NCI-H2107 treated with DMSO at 0.1 percent for 48 hours (cell line): Measurements from ENCODE around the gene EVC2.

ENCODE experiments used
- DNase-seq: peaks from one replicate; lab custom pipeline; 2025; ENCODE audit not compliant: unreplicated experiment; lab: John Stamatoyannopoulos, UW

EVC2 gene

DNA sequence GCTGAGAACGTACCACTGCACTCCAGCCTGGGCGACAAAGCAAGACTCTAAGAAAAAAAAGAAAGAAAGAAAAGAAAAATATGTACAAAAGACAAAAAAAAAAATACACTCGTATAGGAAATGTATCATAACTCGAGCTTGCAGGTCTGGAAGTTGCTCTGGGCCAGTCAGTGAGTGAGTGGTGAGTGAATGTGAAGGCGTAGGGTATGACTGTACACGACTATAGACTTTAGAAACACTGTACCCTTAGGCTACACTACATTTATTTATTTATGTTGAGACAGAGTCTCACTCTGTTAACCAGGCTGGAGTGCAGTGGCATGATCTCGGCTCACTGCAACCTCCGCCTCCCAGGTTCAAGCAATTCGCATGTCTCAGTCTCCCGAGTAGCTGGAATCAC, 29.4 kb downstream of the EVC2 start:
- no peak for DNase-seq

DNA sequence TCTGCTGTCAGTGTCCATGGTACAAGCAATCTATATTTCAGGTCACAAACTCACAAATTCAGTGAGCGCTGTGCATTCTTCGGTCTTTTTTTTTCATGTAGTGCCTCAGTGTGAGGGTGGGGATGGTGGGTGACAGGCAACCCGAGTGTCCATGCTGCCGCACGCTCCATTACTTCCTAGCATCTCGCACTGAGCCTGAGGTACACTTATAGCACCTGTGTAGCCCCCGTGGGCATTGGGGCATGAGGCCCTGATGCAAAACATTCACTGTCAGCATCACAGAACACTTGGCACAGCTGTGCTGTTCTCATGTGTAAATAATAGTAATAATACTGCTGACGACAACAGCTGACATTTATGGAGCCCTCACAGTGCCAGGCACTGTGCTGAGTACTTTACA, 31.6 kb downstream of the EVC2 start:
- no peak for DNase-seq

DNA sequence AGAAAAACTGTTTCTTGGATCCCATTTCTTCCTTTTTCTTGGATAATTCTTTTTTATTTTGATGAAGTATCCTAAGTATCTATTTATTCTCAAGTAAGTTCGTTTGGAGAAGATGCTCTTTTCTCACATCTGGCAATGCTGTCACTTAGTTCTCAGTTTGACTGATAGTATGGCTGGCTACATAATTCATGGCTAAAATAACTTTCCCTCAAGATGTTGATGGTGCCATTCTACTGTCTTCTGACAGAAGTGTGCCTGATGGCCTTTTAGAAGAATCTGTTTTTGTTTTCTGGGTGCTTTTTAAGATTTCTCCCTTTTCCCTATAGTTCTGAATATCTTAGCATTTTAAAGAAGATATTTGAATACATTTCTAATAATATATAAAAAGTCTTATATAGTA, 41.6 kb downstream of the EVC2 start:
- no peak for DNase-seq

DNA sequence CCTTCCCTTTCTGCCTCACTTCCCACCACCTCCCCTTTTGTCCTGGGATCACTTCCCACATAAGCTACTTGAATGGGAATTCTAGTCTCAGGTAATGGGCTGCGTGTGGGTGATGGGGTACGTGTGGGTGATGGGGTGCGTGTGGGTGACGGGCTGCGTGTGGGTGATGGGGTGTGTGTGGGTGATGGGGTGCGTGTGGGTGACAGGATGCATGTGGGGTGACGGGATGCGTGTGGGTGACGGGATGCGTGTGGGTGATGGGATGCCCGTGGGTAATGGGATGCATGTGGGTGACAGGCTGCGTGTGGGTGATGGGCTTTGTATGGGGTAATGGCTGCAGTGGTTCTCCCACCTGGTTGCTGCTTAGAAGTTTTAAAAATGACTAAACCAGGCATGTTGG, 43.6 kb downstream of the EVC2 start:
- DNase-seq: no peak

DNA sequence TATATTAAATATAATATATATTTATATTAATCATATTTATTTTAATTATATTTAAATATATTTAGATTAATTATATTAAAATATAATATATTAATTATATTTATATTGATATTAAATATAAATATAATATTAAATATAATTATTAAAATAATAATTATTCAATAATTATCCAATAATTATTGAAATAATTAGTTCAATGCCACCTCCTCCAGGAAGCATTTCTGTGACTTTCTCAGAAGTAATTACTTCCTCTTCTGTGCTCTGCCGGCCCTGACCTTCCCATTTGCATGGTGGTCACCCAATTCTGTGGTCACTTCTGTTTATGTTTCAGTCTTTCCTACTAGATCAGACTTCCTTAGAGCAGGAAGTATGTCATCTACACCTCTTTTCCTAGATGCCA, 45.8 kb downstream of the EVC2 start:
- no peak for DNase-seq

DNA sequence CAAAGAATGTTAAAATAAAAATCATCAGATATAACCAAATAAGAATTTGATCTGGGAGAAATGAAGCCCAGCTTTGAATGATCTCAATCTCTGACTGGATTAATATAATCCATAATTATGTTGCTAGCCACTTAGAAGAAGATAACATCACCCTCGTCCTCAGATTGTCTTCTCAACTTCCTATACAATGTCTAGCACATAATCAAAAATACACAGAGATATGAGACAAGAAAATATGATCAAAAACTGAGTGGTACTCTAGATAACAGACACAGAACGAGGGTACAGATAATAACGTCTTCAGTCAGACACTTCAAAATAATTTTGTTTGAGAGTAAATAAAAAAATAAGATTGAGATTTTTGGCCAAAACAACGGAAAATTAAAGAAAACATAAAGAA, 47.1 kb downstream of the EVC2 start:
- no peak for DNase-seq

DNA sequence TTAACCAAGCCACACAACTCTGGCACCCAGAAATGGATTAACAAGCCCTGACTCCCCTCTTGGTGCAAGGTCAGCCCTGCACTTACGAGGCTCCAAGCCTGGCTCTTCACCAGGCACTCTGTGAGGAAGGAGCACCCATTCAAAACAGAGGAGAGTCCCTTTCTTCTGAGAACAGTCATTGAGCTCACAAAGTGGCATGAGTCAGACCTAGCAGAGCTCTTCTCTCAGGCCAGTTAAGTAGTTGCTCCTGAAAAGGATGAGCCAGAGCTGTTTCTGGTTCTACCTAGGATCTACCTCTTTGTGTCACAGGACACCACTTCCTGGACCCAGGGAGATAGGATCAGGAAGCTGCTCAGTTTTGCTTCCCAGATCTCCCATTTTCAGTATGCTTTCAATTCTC, 48.2 kb downstream of the EVC2 start:
- DNase-seq: no peak

DNA sequence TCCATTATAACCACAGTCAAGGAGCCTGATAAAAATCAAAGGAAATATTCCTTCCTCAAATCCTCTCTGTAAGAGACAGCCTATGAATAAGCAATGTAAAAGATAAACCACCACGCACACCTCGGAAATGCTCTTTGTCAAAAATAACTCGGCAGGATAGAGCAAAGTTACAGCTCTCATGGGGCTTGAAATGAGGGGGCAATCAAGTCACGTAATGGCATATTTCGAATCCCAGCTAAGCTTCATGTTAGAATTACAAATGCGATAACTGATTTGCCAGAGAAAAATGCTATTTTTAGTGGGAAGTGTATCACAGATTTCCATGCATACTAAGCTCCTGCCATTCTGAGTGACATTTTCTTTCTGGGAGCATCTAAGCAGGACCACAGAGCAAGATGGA, 49.4 kb downstream of the EVC2 start:
- DNase-seq: no peak

DNA sequence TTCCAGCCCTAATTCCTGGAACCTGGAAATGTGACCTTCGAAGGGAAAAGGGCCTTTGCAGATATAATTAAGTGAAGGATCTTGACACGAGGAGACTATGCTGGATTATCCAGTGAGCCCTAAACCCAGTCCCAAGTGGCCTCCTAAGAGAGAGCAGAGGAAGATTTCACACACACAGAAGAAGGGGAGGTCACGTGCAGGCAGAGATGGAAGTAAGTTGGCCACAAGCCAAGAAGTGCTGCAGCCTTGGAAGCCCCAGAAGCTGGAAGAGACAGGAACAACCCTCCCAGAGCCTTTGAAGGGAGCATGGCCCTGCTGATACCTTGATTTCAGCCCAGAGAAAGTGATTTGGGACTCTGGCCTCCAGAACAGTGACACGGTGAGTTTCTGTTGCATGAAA, 51.9 kb downstream of the EVC2 start:
- DNase-seq: no peak

DNA sequence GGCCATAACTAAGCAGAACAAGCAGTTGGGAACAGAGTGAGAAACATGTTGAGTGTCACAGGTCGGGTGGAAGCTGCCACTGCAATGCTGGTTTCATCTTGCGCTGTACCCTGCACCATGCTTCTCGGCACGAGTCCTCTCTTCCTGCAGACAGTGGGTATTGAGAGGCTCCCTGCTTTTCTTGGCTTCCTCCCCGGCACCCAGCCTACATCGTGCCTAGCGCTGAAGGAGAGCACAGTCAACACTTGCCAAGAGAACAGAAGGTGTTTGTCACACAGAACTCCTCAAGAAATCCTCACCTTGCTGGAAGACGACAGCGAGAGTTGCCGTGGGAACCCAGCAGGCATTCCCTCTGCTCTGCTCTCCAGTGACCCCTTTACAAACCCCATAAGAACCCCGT, 53.6 kb downstream of the EVC2 start:
- no peak for DNase-seq

DNA sequence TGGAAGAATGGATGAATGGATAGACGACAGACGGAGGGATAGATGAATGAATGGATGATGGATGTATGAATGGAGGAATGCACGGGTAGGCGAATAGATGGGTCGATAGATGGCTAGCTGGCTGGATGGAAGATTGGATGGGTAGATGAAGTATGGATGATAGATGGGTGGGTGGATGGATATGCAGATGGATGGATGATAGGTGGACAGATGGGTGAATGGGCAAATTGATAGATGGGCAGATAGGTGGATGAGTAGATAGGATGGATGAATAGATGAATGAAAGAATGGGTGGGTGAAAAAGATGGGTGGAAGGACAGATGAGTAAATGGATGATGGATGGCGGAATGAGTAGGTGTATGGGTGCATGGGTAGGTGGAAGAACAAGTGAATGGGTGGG, 57.3 kb downstream of the EVC2 start:
- no peak for DNase-seq

DNA sequence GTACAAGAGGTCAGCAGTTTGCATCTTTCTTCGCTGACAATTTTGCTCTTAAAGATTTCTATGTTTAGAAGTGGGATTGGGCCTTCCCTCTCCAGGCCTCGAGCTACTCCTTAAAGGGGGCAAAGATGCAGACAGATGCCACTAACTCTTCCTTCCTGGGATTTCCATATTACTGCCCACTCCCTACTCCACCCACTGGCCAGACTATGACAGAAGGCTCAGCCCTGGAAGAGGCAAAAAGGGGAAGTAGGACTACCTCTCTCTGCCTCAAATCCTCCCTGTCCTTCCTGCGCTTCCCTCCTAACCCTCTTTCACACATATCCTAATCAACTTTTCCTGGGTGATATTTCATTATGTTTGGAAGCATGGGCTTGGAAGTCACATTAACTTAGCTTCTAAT, 58.3 kb downstream of the EVC2 start:
- no peak for DNase-seq

DNA sequence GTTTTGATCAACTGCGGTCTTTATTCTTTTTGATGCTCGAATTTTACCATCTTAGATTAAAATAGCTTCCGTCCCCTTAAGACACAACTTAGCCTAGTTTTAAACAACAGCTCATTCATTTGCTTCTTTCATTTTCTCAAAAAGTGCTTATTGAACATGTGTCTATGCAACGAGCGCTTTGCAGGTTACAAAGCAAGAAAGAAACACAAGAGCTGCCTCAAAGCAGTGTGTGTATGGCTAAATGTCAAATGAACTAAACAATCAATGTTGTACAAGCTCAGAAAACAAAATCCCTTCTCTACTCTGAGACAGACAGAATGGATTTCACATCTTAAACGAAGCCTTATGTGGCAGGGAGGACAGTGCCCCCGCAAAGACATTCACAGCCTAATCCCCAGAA, 61.0 kb downstream of the EVC2 start:
- DNase-seq: no peak

DNA sequence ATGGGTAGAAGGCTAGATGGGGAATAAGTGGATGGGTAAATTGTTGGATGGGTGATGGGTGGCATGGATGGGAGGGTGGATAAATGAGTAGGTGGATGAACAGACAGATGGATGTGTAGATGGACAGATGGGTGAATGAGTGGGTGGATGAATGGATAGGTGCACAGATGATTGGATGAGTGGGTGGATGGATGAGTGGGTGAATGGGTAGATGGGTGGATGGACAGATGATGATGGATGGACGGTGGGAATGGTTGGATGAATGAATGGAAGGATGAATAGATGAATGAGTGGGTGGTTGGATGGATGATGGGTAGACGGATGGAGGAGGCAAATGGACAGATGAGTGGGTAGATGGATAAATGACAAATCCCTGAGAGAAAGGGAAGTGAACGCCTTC, 68.3 kb downstream of the EVC2 start:
- DNase-seq: no peak

DNA sequence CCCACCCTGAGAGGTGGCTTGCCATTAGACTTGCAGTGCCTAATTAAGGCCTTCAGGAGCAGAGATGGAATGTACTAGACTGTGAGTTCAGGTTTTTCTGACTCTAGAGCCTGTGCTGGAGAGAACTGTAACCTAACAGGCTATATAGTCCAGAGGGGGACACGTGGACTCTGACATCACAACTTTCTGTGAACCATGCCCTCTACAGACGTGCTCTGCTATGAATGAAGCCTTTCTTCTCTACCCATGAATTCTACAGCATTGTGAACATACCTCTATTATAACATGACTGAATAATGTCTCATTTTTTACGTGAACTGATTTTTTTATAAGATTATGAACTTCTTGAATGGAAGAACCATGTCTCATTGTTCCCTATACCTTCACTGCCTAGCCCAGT, 68.8 kb downstream of the EVC2 start:
- no peak for DNase-seq

DNA sequence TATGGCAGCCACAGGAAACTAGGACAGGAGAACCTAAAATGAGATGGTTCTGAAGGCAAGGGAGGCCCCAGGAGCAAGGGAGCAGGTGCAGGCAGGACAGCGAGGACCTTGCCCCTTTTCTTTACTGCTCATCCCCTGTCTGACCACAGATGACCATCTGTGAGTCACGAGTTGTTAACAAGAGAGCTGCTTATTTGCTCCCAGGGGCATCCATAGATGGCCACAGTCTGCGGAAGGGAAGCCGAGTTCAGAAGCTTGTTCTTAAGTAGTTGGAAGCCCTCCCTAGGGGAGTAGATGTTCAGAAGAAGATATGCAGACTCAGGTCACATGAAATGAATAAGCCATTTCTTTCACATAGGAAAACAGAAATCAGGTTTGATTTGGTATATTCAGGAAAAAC, 69.4 kb downstream of the EVC2 start:
- DNase-seq: no peak

DNA sequence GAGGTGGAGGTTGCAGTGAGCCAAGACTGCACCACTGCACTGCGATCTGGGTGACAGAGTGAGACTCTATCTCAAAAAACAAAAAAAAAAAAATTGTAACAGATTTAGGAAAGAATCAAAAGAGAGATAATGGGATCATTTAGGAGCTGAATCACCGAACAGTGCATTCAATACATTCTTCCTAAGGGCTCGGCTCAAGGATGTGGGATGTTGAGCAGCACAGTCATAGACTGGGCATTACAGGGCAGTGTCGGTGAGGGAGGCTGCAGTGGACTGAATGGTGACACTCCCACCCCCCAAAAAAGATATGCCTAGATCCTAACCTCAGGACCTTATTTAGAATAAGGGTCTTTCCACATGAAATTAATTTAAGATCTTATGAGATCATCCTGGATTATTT, 70.0 kb downstream of the EVC2 start:
- no peak for DNase-seq

DNA sequence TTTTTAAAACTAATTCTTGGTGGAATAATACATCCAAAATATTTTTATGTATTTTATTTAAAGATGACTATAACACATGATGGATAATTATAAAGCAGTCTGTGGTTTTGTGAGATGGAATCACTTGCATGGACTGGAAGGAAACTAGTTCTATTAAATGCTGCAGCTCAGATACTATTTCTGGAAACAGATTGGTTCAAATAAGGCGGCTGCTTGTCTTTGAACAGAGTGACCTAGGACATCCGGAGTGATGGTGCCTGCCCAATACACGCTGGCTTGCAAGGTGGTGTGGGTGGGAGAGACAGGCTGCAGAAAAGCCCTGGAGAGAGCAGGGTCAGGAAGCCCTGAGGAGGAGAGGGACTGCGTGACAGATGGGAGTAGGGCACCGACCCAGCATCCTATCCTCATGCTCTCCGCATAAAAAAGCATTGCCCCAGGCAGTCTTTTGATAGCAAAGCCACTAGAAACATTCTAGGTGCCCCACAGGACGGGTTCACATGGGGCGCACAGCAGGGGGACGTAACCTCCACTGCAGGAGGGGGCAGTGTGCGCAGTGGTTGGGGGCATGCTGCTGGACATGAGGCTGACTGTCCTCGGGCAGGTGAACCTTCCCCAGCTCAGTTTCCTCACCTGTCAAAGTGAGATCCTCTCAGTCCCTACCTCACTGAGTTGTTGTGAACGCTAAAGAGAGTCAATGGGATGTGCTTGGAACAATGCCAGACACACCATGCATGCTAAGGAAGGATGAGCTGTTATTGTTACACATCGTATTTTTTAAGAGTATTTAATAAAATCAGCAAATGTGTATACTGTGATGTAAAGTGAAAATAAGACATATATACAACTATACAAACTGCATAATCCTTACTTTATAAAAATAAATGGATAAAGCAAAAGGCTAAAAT, 71.3 kb downstream of the EVC2 start:
- no peak for DNase-seq

DNA sequence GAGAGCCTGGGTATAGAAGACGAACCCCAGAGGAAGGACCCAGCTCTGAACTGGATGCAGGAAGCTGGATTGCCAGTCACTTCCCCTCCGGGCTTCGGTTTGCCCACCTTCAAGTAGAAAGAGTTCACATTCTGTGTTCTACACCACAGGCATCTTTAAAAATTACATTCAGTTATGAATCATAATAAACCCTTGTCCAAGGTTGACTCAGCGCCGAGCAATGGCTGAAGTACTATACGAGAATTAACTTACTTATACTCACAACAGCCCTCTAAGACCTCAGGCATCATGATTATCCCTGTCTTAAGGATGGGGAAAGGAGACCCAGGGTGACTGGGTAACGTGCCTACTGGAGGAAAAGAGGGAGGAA, 72.5 kb downstream of the EVC2 start:
- DNase-seq: no peak

DNA sequence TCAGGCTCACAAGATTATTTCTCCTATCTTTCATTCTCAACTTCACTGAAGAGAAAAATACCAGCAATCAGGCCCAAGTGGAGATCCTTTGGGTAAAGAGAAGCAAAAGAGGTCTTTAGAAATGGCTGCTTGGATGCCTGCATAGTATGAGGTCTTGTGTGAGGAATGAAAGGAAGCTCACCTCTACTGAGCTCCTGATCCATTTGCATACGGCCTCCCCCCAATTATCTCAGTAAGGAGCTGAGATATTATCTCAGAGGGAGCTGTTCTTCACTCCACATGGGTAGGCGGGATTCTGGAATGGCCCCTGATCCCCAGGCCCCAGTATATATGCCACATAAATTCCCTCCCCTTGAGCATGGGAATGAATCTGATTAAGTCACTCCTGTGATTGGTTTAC, 75.8 kb downstream of the EVC2 start:
- DNase-seq: no peak

DNA sequence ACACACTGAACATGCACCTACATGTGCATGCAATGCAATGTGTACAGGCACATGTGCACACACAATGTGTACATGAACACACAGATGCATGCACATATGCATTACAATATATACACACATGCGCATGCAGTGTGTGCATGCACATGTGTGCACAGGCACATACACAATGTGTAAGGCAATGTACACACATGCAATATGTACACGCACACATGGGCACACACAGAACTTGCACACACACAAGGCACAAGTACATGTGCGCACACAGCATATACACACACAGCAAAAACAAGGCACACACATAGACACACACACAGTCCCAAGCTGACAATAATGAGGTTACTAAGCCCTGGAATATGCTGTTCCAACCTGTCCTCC, 76.3 kb downstream of the EVC2 start:
- no peak for DNase-seq

DNA sequence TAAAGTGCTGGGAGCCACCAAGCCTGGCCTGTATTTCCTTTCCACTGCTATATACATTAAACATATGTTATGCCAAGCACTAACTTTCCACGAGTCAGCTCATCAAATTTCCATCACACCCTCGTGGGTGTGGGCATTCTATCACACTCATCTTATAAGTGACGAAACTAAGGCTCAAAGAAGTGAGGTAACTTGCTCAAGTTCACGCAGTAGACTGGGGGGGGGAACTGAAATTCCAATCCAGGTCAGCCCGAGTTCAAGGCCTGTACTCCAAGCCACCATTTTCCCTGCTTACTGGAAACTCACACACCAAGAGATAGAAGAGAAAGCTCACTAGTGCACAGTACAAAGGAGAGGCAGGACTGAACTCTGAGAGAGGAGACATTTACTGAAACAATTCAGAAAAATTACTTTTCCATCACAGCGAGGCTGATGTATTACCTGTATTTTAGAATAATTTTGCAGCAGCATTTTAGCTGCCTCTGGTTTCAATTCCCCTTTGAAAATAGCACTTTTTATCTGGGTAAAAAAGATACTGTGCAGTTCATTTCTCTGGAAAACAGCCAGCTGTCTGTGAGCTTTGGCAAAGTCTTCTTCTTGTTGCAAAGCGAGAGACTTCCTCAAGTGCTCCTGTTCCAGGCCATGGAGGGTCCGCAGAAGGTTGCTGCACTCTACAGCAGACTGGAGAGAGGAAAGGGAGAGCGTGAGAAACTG, 76.8 kb downstream of the EVC2 start:
- DNase-seq: no peak

DNA sequence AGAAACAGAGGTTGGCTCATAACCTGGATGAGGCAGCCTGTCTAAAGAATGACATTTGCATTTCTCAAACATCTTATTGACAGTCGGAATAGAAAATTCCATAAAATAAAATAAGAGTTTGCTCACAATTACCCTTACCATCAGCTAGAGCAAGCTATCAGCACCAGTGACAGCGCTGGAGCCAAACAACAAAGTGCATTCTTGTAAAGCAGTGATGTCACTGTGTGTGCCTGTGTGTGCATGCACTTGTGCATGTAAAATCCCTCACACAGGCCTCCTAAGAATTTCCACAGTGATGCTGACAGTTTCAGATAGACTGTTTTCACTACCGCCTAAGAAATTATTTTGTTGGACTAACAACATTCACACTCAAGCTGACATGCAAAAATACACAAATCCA, 77.6 kb downstream of the EVC2 start:
- no peak for DNase-seq
